GM18517 (cell line): ENCODE data around the gene OPA3.
"Not testable (repeated sequence)": the region's sequence is repeated elsewhere in the genome, so short reads cannot be mapped to it uniquely, and the experiment has no call there.

ENCODE experiments used
- ATAC-seq: cut with Tn5 transposase; IDR thresholded peaks from one replicate; pipeline ENCODE4 v1.9.1; 2021; ENCODE audit warnings: mild to moderate bottlenecking, moderate library complexity; ENCODE audit not compliant: unreplicated experiment

The OPA3 gene

GRCh38 chr19:45523642-45524256 is 60.9 kb downstream of the OPA3 start:
- ATAC-seq, result peak; percentile 76

GRCh38 chr19:45522010-45522941 is 62.3 kb downstream of the OPA3 start:
- ATAC-seq, result no peak

GRCh38 chr19:45518469-45518826 is 66.2 kb downstream of the OPA3 start:
- ATAC-seq, result no peak

GRCh38 chr19:45517641-45518468 is 66.7 kb downstream of the OPA3 start:
- ATAC-seq, result no peak

DNA sequence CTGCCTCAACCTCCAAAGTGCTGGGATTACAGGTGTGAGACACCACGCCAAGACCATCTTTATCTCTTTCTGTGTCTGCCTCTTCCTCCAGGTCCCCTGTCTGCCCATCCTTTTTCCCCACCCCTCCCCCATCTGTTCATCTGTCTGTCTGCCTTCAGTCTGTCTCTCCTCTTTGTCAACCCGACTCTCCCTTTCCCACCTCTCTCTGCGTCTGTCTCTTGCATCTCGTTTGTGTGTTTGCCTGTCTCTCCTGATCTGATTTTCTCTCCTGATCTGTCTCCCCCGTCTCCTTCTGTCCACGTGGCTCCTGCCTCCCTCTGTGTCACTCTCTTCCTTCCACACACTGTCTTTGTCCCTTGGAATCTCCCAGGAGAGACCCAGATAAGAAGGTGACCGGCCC is 67.4 kb downstream of the OPA3 start:
- ATAC-seq, result no peak

DNA sequence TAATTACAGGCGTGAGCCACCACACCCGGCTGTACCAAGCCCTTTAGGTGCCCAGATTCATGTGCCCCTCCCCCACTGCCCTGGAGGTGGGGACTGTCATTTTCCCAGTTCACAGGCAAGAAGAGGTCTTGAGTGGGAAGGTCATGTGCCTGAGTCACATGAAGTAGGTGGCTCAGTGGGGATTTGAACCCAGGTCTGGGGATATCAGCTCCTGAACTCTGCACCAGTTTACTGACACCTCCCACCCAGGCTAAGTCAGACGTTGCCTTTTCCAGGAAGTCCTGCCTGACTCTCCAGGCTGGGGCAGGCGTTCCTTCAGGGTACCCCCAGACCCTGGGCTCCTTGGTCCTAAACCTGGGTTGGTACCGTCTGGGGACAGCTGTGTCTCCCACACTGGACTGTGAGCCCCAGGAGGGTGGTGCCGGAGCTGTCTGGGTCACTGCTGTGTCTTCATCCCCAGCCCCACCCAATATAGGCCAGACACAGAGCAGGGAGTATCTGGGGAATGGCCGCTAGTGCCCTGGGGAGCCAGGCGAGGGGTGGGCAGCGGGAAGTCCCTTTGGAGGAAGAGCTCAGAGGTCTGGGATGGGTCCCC is 68.7 kb downstream of the OPA3 start:
- ATAC-seq, result no peak

- no peak for ATAC-seq
Observed at GRCh38 chr19:45515081-45515624, 69.4 kb downstream of the OPA3 start.

DNA sequence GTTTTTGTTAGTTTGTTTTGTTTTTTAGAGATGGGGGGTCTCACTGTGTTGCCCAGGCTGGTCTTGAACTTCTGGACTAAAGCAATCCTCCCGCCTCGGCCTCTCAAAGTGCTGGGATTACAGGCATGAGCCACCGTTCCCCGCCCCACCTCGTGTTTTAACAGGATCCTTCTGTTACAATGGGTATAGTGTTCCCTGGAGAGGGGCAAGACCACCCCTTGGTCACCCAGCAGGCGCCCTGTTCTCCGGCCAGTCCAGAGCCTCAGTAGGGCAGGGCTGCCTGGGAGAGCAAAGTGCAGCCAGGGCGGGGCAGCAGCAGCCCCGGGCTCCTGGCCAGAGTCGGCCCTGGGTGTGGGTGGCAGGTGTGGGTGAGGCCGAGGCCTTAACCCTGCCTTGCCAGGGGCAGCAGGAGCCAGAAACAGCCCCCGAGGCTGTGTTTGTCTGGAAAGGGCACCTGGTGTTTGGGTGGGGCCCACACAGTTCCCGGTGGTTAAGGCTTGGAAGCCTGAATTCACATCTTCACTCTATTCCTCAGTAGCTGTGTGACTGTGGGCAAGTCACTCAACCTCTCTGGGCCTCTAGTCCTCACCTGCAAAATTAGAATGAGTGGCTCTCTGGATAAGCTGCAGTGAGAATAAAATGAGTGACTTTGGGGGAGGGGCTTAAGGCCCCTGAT is 70.1 kb downstream of the OPA3 start:
- no peak for ATAC-seq

- ATAC-seq, result no peak
Observed at GRCh38 chr19:45512881-45513483, 71.6 kb downstream of the OPA3 start.

DNA sequence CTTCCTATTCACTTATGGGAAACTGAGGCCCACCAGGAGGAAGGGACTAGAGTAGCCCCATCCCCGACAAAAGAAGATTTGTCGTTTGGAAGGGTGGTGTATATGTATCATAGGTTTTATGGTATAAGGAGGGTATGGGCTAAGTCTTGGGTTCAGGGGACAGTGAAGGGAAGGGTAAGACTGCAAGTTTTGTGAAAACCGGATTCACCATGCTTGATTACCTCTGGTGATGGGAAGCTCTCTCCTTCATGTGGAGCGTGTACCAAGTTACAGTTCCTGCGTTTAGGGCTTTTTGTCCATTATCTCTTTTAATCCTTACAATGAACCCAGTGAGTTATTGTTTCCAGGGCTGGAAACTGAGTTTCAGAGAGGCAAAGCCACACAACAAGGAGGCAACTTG is 73.5 kb downstream of the OPA3 start:
- ATAC-seq, result no peak

DNA sequence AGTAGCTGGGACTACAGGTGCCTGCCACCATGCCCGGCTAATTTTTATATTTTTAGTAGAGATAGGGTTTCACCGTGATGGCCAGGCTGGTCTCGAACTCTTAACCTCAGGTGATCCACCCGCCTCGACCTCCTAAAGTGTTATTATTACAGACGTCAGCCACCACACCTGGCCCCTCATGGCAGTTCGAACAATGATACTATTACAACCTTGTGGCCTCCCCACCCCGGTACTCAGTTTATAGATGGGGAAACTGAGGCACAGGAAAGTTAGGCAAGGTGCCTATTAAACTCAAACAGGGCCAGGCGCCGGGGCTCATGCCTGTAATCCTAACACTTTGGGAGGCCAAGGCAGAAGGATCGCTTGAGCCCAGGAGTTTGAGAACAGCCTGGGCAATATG is 74.2 kb downstream of the OPA3 start:
- not testable (repeated sequence) for ATAC-seq

GRCh38 chr19:45509692-45510015 is 74.9 kb downstream of the OPA3 start:
- ATAC-seq, result no peak

DNA sequence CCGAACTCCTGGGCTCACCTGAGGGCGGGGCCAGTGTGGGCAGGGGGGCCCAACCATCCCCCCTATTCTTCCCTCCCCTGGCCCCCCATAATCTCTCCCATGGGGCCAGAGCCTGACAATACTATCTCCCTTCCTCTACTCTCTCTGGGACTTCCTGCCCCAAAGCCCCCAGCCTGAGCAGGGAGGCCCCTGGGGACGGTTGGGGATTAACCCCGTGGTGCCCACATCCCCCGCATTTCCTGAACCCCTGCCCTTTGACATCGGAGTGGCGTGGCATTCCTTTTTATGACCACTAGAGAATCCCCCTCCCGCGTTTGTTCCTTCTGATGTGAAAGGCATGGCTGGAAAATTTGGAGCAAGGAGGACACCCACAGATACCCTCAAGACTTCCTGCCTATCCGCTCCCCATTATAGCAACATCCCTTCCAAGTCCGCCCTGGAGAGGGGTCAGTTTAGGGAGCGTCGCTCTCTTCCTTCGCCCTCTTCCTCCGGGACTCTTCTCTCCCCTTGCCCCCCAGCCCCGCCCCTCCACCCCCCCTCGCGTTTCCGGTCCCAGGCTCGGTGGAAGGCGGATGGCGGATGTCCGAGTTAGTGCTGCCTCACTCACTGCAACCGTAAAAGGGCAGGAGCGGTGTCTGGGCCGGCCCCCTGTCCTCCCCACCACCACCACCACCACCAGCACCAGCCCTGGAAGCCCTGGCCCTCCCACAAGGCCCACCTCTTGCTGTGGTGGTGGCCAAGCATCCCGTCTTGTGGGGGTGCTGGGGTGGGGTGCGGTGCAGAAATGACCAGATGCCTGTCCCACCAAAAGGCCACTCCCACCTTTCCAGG is 75.5 kb downstream of the OPA3 start:
- no peak for ATAC-seq

DNA sequence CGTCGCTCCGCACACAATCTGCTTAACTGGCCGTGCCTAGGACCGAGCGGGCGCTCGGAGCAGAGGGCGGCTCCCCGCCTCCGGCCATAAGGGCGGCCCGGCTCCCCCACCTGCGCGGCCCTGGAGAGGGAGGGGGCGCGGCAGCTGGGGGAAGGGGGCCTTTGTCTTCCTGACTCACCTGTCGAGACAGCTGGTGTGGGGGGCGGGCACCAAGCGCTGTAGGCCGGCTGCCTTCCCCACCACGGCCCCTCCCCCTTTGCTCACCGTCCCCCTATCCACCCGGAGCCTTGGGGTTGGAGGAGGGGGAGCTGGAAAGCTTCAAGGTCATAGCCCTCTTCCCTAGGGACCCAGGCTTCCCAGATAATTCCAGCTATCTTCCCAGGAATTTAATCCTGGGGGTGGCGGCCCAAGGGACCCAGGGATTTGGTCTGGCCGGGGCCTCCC is 76.2 kb downstream of the OPA3 start:
- ATAC-seq, result no peak

DNA sequence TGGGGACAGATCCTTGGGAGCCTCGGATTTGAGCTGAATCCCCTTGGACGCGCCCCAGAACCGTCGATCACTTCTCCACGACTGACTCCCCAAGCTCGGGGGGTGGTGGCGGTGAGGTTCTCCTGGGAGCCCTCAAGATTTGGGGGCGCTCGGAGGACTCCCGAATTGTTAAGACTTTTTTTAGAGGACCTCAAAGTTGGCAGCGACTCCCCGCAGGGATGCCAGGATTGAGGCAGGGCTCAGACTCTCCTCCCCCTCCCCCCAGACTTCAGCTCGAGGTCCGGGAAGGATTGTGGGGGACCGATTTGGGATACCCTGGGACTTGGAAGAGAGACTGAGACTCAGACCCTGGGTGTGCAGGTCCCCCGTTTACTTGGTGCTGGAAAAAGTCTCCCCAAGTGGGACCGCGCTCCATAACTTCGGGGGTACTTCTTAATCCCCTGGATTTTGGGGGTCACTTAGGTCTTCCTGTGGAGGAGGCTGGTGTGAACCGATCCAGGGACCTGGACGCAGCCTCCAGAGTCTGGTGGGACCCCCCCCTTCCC is 76.7 kb downstream of the OPA3 start:
- ATAC-seq, result no peak

DNA sequence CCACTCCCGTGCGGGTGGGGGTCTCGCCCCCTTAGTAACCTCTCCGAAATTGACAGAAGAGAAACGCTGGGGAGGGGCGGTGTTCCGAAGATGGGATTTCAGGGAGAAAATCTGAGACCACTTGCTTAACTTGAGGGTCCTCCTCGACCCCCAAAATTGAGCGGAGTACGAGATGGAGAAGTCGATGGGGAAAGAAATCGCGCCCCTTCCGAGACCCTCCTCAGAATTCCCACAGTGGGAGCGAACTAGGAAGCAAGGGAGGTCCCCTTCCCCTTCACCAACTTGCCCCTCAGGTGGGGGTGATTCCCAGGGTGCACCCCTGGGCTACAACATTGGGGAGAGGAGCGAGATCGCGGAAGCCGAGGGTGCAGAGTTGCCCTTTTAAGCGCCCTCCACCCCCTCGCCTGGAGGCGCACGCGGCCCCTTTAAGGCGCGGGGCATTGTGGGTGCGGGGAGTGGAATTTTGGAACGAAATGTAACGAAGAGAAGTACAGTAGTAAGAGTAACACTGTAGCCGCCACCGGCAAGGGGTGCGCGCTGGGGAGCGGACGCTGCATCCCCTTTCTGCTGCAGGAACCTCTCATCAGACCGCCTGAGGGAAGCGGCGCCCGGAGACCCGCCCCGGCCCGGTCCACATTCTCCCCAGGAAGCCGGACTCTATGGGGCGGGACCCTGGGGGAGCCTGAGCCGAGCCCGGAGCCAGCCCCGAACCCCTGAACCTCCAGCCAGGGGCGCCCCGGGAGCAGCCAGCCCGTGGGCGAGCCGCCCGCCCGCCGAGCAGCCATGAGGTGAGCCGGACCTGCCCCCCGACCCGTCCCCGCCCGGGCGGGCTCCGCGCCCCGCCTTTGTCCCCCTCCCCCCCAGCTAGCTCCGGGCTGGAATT is 77.4 kb downstream of the OPA3 start, which contains the start of gene VASP:
Gene VASP, plus strand, starts transcription at position 491 of the 883 bp plus-strand sequence. Its CDS starts 293 bp downstream, at position 784.
- peak; percentile 66 for ATAC-seq

DNA sequence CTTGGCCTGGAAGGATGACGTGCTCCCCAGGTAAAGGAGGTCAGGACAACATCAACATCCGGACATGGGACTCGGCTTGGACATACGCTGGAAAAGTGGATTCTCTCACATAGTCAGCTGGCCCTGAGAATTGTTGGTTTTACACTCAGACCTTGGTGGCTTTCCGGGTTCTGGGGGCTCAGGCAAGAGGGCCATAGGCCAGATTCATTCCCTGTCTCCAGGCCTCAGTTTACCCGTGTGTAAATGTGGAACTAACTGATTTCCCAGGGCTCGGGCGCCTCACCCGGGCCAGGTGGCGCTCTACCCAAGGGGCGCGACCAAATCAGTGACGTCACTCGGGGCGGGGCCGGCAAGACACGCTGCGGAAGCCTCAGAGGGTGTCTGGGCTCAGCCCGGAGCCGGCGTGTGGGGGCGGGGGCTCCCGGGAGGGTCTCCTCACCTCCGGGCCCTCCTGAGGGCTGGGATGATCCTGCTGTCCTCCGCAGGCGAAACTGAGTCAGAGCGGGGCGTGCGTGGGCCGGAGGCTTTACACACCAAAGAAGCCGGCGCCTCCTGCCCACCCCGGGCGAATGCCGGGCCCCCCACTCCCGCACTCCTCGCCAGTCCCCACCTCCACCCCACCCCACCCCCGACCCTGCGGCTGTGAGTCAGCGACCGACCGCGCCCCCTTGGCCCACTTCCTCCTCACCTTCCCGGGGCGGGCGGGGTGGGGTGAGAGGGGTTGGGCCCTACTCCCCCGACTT is 78.2 kb downstream of the OPA3 start:
- ATAC-seq, result peak; percentile 50
